Activated T-cell treated with anti-CD3 and anti-CD28 coated beads, Interleukin-2, amount 50 U/mL, for 24 hours (primary cell): ENCODE results near the gene GPR18.
A peak's percentile ranks its signal among the peaks of the same experiment; 100 is the strongest.

ENCODE experiments used
- DNase-seq: peaks from one replicate; pipeline ENCODE4 v3.0.0-alpha.2; 2020
- H3K27ac Mint-ChIP-seq: 2 replicates; pipeline ENCODE4 v1.8.0; 2020; ENCODE audit warnings: mild to moderate bottlenecking, mixed read lengths
- H3K27me3 Mint-ChIP-seq: 2 replicates; pipeline ENCODE4 v1.8.0; 2020; ENCODE audit warnings: mixed read lengths
- H3K36me3 Mint-ChIP-seq: 2 replicates; pipeline ENCODE4 v1.8.0; 2020; ENCODE audit warnings: low read depth, mixed read lengths
- H3K4me1 Mint-ChIP-seq: 2 replicates; pipeline ENCODE4 v1.8.0; 2020; ENCODE audit warnings: low read depth, mixed read lengths
- H3K4me3 Mint-ChIP-seq: 2 replicates; pipeline ENCODE4 v1.8.0; 2020; ENCODE audit warnings: mild to moderate bottlenecking, moderate library complexity, mixed read lengths
- H3K9me3 Mint-ChIP-seq: 2 replicates; pipeline ENCODE4 v1.8.0; 2020; ENCODE audit warnings: mixed read lengths

Gene GPR18

GRCh38 chr13:99258210-99258860, at the start of gene GPR18:
Gene GPR18, minus strand, starts transcription at chr13:99258379. Its CDS starts 2,507 bp downstream, at chr13:99255872.
- Mint-ChIP-seq H3K27me3 (no peaks in the 10 kb centered on the region), H3K36me3 (peaks cover 65% of the 10 kb centered on the region), H3K4me3 (peak within 1 kb of the TSS; percentile 85), H3K27ac (peak within 1 kb of the TSS; percentile 99), H3K9me3 (peaks cover 3% of the 10 kb centered on the region), H3K4me1 (peaks cover 83% of the 10 kb centered on the region)
- no peak for DNase-seq

DNA sequence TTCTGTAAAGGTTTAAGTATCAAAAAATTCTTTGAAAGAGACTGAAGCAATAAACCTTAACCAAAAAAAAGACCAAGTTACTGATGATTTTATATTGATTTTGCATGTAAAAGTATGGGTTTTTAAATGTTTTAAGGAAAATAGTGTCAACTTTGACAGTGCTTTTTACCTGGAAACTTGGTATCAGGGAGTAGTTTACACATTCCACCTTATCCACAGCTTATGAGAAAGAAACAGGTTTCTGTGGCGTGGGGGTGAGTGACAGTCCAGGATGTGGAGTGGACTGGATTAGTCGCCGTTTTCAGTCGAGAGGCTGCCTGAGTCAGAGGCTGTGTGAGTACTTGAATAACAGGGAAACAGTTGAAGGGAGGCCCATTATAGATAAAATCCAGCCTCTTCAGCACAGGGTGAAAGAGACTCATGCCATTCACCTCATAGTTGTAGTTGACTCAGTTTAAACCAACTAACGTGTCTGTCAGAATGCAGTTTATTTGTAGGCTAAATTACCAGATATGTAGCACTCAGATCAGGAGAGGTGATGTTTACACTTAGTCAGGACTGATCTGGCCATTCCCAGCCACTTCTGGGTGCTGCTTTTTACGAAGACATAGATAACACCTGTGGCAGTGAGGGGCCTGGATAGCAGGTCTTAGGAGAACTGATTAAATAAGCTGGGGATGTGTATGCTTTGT, 49.6 kb upstream of the GPR18 start:
- peak; percentile 74 for DNase-seq
- Mint-ChIP-seq H3K4me3 (peak overlapping the region; percentile 96), H3K27ac (peak overlapping the region; percentile 99), H3K9me3 (no peaks in the 10 kb centered on the region), H3K36me3 (peaks cover 80% of the 10 kb centered on the region), H3K27me3 (no peaks in the 10 kb centered on the region), H3K4me1 (peaks cover 85% of the 10 kb centered on the region)

GRCh38 chr13:99307247-99307646, 49.1 kb upstream of the GPR18 start, which contains the start of gene GPR183:
Gene GPR183, minus strand, starts transcription at chr13:99307399. Its CDS starts 11,254 bp downstream, at chr13:99296145.
- peak within 1 kb of the TSS; percentile 99 for H3K27ac Mint-ChIP-seq
- H3K36me3 Mint-ChIP-seq: peaks cover 81% of the 10 kb centered on the region
- peaks cover 86% of the 10 kb centered on the region for H3K4me1 Mint-ChIP-seq
- no peak for DNase-seq
- H3K4me3 Mint-ChIP-seq: peak within 1 kb of the TSS; percentile 96
- no peaks in the 10 kb centered on the region for H3K9me3 Mint-ChIP-seq
- no peaks in the 10 kb centered on the region for H3K27me3 Mint-ChIP-seq

DNA sequence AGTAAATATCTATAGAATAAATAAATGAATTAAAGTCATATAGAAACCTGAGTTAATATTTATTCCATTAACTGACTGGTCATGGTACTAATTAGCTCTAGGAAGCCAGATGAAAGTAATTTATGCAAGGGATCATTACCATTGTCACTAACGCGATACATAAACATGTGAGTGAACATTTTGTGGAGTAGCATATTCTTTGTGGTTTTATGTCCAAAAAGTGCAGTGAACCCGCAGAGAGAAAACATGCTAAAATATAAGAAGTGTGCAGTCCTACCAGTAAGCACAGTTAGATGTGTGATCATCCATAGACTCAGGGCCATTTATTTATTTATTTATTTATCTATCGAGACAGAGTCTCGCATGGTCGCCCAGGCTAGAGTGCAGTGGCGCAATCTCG, 47.4 kb upstream of the GPR18 start:
- peaks cover 82% of the 10 kb centered on the region for H3K4me1 Mint-ChIP-seq
- H3K4me3 Mint-ChIP-seq: peak overlapping the region; percentile 96
- peak overlapping the region; percentile 92 for H3K27ac Mint-ChIP-seq
- no peak for DNase-seq
- H3K9me3 Mint-ChIP-seq: no peaks in the 10 kb centered on the region
- no peaks in the 10 kb centered on the region for H3K27me3 Mint-ChIP-seq
- H3K36me3 Mint-ChIP-seq: peaks cover 84% of the 10 kb centered on the region

DNA sequence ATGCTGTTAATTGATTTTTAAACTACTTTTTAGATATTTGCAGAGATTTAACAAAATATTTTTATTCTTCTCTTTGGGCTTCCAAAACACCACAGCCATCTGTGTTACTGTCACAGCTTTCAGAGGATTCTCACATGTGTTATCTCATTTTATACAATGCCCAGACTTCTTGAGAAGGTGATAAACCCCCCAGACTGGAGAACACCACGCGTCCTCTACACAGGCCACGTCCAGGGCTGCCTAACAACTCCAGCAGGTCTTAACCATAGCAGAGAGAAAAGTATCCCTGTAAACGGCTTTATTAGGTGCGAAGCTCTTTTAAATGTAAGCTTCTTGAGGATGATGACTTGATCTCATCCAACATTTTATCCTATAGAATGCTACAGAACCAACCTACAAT, 47.0 kb upstream of the GPR18 start:
- peak overlapping the region; percentile 92 for H3K27ac Mint-ChIP-seq
- H3K4me3 Mint-ChIP-seq: peak overlapping the region; percentile 96
- H3K27me3 Mint-ChIP-seq: no peaks in the 10 kb centered on the region
- H3K36me3 Mint-ChIP-seq: peaks cover 85% of the 10 kb centered on the region
- no peaks in the 10 kb centered on the region for H3K9me3 Mint-ChIP-seq
- no peak for DNase-seq
- H3K4me1 Mint-ChIP-seq: peaks cover 83% of the 10 kb centered on the region

DNA sequence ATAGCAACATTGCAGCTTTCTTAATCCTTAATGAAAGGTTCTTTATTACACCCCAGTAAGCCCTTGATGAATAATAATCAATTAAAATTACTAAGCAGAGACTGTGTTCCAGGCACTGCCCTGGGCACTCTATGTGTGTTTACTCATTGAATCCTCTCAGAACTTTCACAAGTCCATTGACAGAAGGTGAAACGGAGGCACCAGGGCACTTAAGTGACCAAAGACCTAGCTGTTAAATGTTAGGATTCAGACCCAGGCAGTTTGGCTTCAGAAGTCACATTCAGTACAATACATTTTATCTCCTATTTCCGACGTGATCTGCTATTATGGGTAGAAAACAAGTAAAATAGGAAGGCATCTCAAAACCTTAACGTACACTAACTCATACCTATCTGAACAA, 46.4 kb upstream of the GPR18 start:
- Mint-ChIP-seq H3K36me3 (peaks cover 86% of the 10 kb centered on the region), H3K27ac (peak overlapping the region; percentile 97), H3K9me3 (no peaks in the 10 kb centered on the region), H3K27me3 (no peaks in the 10 kb centered on the region), H3K4me3 (peak overlapping the region; percentile 96), H3K4me1 (peaks cover 83% of the 10 kb centered on the region)
- no peak for DNase-seq

GRCh38 chr13:99303863-99304521, 45.8 kb upstream of the GPR18 start:
- peak overlapping the region; percentile 96 for H3K4me3 Mint-ChIP-seq
- H3K4me1 Mint-ChIP-seq: peaks cover 82% of the 10 kb centered on the region
- no peaks in the 10 kb centered on the region for H3K27me3 Mint-ChIP-seq
- peaks cover 84% of the 10 kb centered on the region for H3K36me3 Mint-ChIP-seq
- no peaks in the 10 kb centered on the region for H3K9me3 Mint-ChIP-seq
- H3K27ac Mint-ChIP-seq: peak overlapping the region; percentile 97
- peak; percentile 69 for DNase-seq

DNA sequence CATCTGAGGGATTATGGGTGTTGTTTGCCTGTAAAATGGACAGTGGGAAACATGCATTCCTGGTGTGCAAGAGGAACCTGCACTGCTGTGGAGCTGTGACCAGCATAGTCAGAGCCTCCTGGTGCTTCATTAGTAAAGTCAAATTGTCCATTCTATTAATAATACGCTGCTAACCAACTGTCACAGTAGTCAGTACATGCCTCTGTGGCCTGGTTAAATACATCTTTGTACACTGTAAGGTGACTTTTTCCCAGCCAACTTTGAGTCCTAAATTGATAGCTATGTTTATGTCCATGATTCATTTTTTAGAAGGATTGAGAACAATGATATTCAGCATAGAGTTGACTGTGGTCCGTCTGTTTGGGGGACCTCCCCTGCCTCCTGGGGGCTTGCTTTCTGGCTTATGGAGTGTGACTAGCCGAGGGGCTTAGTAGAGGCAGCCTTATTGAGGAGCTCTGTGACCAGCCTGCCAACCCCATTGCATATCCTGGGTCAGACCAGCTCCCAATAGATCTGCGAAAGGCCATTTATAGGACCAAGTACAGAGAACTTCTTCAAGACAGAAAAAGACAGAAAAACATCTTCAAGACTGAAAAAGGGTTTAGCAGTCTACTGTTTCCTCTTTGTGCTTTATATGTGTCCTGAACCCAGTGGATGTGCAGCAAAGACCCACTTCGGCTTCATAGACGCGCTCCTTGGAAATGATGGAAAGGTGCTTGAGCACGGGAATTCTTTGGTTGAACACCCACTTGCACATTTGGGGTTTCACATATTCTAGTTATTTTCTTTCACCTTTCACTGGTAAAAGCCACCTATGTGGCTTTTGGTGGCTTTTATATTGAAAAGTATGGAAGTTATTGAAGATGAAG, 44.7 kb upstream of the GPR18 start:
- peak overlapping the region; percentile 96 for H3K4me3 Mint-ChIP-seq
- peaks cover 84% of the 10 kb centered on the region for H3K36me3 Mint-ChIP-seq
- no peaks in the 10 kb centered on the region for H3K27me3 Mint-ChIP-seq
- H3K9me3 Mint-ChIP-seq: no peaks in the 10 kb centered on the region
- no peak for DNase-seq
- peaks cover 81% of the 10 kb centered on the region for H3K4me1 Mint-ChIP-seq
- peak overlapping the region; percentile 97 for H3K27ac Mint-ChIP-seq

- no peak for DNase-seq
- peaks cover 87% of the 10 kb centered on the region for H3K36me3 Mint-ChIP-seq
- peak overlapping the region; percentile 97 for H3K27ac Mint-ChIP-seq
- H3K9me3 Mint-ChIP-seq: no peaks in the 10 kb centered on the region
- H3K27me3 Mint-ChIP-seq: no peaks in the 10 kb centered on the region
- H3K4me1 Mint-ChIP-seq: peaks cover 82% of the 10 kb centered on the region
- peak overlapping the region; percentile 96 for H3K4me3 Mint-ChIP-seq
These were observed 43.9 kb upstream of the GPR18 start for GRCh38 chr13:99301913-99302636.

GRCh38 chr13:99301056-99301838, 43.1 kb upstream of the GPR18 start:
- no peak for DNase-seq
- Mint-ChIP-seq H3K36me3 (peaks cover 90% of the 10 kb centered on the region), H3K4me3 (peak overlapping the region; percentile 96), H3K4me1 (peaks cover 88% of the 10 kb centered on the region), H3K9me3 (no peaks in the 10 kb centered on the region), H3K27me3 (no peaks in the 10 kb centered on the region), H3K27ac (peak overlapping the region; percentile 91)

DNA sequence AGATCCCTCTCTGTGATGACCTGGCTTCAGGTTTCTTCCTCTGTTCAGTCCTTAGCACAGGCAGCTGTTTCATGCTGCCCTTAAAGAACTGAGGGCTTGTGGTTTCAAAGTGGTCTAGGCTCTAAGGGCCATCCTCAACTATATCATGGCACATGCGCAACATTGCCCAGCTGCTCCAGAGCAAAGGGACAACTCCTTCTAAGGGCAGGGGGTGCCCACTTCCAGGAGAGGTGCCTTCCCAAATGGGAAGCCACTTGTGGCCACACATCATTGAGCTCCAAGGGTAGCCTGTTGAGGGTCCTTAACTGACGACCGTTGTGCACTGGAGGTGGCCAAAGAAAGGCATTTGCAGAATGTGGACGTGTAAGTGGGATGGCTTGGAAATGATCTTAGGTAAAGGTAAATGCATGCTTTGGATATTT, 41.8 kb upstream of the GPR18 start:
- Mint-ChIP-seq H3K27ac (peak overlapping the region; percentile 94), H3K27me3 (no peaks in the 10 kb centered on the region), H3K9me3 (no peaks in the 10 kb centered on the region), H3K4me3 (peak overlapping the region; percentile 56), H3K36me3 (peaks cover 89% of the 10 kb centered on the region), H3K4me1 (peaks cover 91% of the 10 kb centered on the region)
- no peak for DNase-seq

GRCh38 chr13:99299256-99299919, 41.2 kb upstream of the GPR18 start:
- peak overlapping the region; percentile 94 for H3K27ac Mint-ChIP-seq
- peaks cover 89% of the 10 kb centered on the region for H3K36me3 Mint-ChIP-seq
- H3K4me3 Mint-ChIP-seq: peak overlapping the region; percentile 56

More at GRCh38 chr13:99299256-99299919, 41.2 kb upstream of the GPR18 start:
- H3K27me3 Mint-ChIP-seq: no peaks in the 10 kb centered on the region
- no peak for DNase-seq
- no peaks in the 10 kb centered on the region for H3K9me3 Mint-ChIP-seq
- peaks cover 90% of the 10 kb centered on the region for H3K4me1 Mint-ChIP-seq
